ENCODE data around the gene CPN1.

Gene CPN1

DNA sequence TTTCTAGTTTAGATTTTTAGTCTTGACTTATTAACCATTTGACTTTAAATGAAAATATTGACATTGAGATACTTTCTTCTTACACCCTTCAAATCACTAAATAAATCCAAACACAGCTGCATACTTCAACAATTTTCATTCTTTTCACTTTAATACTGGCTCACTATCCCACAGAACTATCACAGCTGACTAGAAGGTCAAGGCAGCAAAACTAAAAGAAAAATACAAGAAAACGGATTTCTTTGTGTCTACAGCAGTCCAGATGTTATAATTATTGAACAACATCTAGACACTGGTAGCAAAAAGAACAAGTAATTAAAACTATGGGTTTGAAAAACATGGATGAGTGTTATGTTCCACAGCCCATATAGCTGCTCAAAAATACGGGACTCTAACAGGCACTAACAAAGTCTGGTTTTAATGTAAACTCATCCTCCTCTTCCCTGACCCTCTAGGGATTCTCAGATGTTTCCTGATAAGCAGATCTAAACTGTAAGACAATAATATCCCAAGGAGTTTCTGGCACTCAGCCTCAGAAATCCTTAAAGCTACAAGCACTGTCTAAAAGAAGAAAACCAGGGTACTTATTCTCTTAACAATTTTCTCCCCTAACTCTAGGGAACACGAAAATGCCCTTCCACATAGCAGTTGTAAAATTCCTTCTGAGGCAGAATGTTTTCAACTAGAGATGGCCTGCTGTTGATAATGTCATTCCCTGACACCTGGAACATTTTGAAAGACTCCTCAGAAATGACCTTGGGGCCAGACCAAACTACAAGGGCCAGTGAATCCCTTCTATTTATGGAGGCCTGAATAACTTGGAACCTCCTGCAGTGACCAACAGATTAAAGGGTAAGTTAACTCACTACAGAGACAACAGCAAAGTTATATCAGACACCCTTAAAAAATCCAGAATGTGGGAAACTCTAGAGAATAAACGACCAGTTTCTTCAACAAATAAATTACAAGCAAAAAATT, 84.7 kb downstream of the CPN1 start:
- TF ChIP-seq, protein P1, sequence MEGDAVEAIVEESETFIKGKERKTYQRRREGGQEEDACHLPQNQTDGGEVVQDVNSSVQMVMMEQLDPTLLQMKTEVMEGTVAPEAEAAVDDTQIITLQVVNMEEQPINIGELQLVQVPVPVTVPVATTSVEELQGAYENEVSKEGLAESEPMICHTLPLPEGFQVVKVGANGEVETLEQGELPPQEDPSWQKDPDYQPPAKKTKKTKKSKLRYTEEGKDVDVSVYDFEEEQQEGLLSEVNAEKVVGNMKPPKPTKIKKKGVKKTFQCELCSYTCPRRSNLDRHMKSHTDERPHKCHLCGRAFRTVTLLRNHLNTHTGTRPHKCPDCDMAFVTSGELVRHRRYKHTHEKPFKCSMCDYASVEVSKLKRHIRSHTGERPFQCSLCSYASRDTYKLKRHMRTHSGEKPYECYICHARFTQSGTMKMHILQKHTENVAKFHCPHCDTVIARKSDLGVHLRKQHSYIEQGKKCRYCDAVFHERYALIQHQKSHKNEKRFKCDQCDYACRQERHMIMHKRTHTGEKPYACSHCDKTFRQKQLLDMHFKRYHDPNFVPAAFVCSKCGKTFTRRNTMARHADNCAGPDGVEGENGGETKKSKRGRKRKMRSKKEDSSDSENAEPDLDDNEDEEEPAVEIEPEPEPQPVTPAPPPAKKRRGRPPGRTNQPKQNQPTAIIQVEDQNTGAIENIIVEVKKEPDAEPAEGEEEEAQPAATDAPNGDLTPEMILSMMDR (IDR thresholded peaks at IDR 0.05) = no peak

DNA sequence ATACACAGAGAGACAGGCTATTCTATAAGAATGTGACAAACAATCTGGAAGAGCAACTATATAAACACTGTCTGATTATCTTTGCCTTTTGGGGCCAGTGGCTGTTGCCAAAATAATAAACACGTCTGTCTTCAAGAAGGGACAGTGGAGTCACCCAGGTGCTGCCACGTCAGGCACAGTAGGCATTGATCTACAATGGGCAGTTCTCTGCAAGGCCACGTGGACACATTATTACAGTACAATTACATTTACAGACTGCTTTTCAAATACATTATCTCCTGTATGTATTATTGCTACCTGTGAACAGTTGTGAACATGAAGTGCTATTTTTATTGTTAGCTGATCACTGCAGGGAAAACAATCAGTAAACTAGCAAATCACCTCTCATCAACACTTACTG, 86.0 kb downstream of the CPN1 start:
- TF ChIP-seq, protein P1 (IDR thresholded peaks at IDR 0.05) = no peak

DNA sequence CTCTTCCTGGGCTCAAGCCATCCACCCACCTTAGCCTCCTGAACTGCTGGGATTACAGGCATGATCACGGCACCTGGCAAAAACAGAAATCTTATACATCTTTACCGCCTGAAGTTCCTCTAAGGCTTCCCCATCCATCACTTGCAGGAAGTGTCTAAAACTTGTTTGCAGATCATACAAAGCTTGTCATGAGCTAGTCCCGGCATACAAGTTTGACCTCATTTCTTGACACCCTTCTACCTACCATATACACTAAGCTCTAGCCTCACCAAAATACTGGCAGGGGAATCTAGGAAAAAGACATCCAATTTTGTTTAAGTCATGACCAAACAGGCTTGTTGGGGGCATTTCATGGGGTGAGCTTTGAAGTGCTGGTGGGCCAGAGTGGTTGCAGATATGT, 86.4 kb downstream of the CPN1 start:
- TF ChIP-seq, protein P1 (IDR thresholded peaks at IDR 0.05) = no peak

DNA sequence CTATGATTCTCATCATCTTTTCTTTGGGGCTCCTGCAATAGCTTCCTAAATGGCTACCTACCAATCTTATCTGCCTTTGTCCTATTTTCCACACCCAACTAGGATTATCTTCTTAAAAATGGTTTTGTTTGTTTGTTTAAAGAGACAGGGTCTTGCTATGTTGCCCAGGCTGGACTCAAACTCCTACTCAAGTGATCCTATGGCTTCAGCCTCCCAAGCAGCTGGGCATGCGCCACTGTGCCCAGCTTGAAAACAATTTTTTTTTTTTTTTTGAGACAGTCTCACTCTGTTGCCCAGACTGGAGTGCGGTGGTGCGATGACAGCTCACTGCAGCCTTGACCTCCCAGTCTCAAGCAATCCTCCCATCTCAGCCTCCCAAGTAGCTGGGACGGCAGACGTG, 86.9 kb downstream of the CPN1 start:
- TF ChIP-seq, protein P1 (IDR thresholded peaks at IDR 0.05) = no peak

DNA sequence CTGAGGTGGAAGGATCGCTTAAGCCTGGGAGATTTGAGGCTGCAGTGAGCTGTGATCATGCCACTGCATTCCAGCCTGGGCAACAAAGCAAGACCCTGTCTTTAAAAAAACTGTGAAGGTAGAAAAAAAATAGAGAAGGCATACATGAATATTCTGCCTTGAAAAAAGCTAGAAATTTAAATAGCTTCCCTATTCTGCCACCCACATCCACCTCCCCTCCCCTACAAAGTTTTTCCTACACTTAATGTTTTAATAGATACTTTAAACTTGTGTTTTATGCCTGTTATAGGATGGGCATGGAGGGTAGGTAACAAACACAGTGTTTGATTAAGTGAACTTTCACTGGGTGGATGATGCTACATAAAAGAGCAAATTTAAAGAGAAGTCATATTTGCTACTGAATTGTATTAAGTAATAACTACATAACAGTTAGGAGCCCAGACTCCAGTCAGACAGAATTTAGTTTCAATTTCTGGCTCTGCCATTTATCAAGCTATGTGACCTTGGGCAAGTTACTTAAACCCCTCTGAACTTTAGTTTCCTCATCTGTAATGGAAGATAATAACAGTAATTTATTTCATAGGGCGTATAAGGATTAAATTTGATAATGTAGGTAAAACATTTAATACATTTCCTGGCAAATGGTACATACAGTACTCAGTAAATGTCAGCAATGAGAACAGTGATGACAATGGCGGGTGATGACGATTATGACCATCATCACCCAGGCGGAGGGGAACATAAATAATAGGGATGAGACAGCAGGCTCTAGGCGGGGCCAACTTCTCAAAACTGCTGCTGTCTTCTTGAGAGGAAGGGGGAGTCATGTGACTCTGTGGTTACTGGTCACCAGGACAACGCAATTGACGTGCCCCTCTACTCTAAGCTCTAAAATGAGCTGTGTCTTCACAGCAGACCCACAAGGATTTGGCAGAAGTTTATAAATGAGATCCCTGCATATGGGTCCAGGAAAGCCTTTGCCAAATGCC, 87.7 kb downstream of the CPN1 start:
- TF ChIP-seq, protein P1 (IDR thresholded peaks at IDR 0.05) = no peak

Measured in LNCAP (cell line).